Endothelial cell of umbilical vein (primary cell): ENCODE data around the gene ADH1C. TPM values are rescaled to one million over a fixed set of nuclear protein-coding genes. Genes with fewer than 3 reads are reported as not detected.
"Not testable (repeated sequence)": the region's sequence is repeated elsewhere in the genome, so short reads cannot be mapped to it uniquely, and the experiment has no call there.

ENCODE experiments used
- BruUV-seq: library from RNA; stranded (reverse); fragments of 400-500 nt; replicated peaks from 2 replicates; lab custom pipeline; 2021; lab: Mats Ljungman, UMichigan
- CTCF ChIA-PET: fragments of 300-600, 350-600 bp; sonication (Branson Sonifier 250); formaldehyde crosslinking; loops from one replicate; lab custom pipeline; 2021; ENCODE audit warnings: antibody characterized with exemption, inconsistent platforms; lab: Charles Lee
- POLR2A ChIA-PET: fragments of 300-600, 350-600 bp; sonication (Branson Sonifier 250); formaldehyde crosslinking; loops from one replicate; lab custom pipeline; 2021; ENCODE audit warnings: antibody characterized with exemption, inconsistent platforms; lab: Charles Lee
- DNase-seq: peaks from one replicate; pipeline ENCODE4 v3.0.0-alpha.2; 2011; ENCODE audit warnings: low read depth, low spot score
- FAIRE-seq: peaks from 2 replicates; lab custom pipeline; 2011; peaks lifted over from hg19 to GRCh38; lab: Jason Lieb, UNC
- H2AFZ ChIP-seq: 2 replicates; pipeline ENCODE4 v1.6.0; 2012; ENCODE audit warnings: low read depth, low read length, control low read depth, inconsistent platforms
- H3K27ac ChIP-seq: 2 replicates; pipeline ENCODE4 v1.5.1; 2011; ENCODE audit warnings: low read depth, mild to moderate bottlenecking, control low read depth, low read length, moderate library complexity; ENCODE audit not compliant: insufficient read depth
- H3K27me3 ChIP-seq, 2 experiments: 2 replicates each; pipeline versions ENCODE4 v1.6.0 to v1.6.1; 2011; ENCODE audit warnings: low read length in 2 of 2, mixed read lengths in 1 of 2; ENCODE audit not compliant: control insufficient read depth in 2 of 2, insufficient read depth in 2 of 2
- H3K36me3 ChIP-seq, 2 experiments: 2 replicates in 1 of 2; 3 replicates in 1 of 2; pipeline ENCODE4 v1.5.1; 2011; ENCODE audit warnings: low read length in 2 of 2, mild to moderate bottlenecking in 1 of 2, moderate library complexity in 1 of 2; ENCODE audit not compliant: control insufficient read depth in 2 of 2, insufficient read depth in 2 of 2; ENCODE audit errors: extremely low read depth in 1 of 2
- H3K4me1 ChIP-seq: 3 replicates; pipeline ENCODE4 v1.5.1; 2011; ENCODE audit warnings: mild to moderate bottlenecking, low read length; ENCODE audit not compliant: control insufficient read depth, insufficient read depth; ENCODE audit errors: extremely low read depth
- H3K4me2 ChIP-seq: 2 replicates; pipeline ENCODE4 v1.6.1; 2011; ENCODE audit warnings: low read length, control low read depth, mixed read lengths; ENCODE audit not compliant: insufficient read depth
- H3K4me3 ChIP-seq, 3 experiments: fragments of 200-600 bp in 1 of 3; sonication (generic), shearing (Covaris generic) in 1 of 3; replicated peaks in 1 of 3; 2 replicates each; pipeline ENCODE4 v1.5.1; 2011 to 2016; ENCODE audit warnings: control low read depth in 3 of 3, low read length in 3 of 3, mild to moderate bottlenecking in 2 of 3, inconsistent platforms in 1 of 3, low read depth in 1 of 3, moderate library complexity in 1 of 3; ENCODE audit not compliant: insufficient read depth in 1 of 3
- H3K79me2 ChIP-seq: 2 replicates; pipeline ENCODE4 v1.6.0; 2012; ENCODE audit warnings: low read length, inconsistent platforms; ENCODE audit not compliant: control insufficient read depth, insufficient read depth
- H3K9ac ChIP-seq: replicated peaks from 2 replicates; pipeline ENCODE3; 2011; ENCODE audit warnings: low read length, control low read depth; ENCODE audit not compliant: insufficient read depth; ENCODE audit errors: extremely low read depth
- H3K9me1 ChIP-seq: replicated peaks from 3 replicates; pipeline ENCODE4 v1.6.0; 2011; ENCODE audit warnings: mild to moderate bottlenecking, low read length; ENCODE audit not compliant: control insufficient read depth, insufficient read depth; ENCODE audit errors: extremely low read depth
- H3K9me3 ChIP-seq: replicated peaks from 2 replicates; pipeline ENCODE4 v1.5.1; 2012; ENCODE audit warnings: low read length, inconsistent platforms; ENCODE audit not compliant: control insufficient read depth, insufficient read depth
- H4K20me1 ChIP-seq: replicated peaks from 2 replicates; pipeline ENCODE3; 2011; ENCODE audit warnings: mild to moderate bottlenecking, low read length; ENCODE audit not compliant: control insufficient read depth, insufficient read depth; ENCODE audit errors: extremely low read depth
- EZH2 ChIP-seq: IDR thresholded peaks from 2 replicates; pipeline ENCODE4 v1.6.1; 2012; ENCODE audit warnings: borderline replicate concordance, low read depth, mild to moderate bottlenecking, moderate library complexity, low read length, inconsistent platforms; ENCODE audit not compliant: severe bottlenecking
- FOS ChIP-seq: IDR thresholded peaks from 2 replicates; pipeline ENCODE4 v1.6.1; 2011; ENCODE audit warnings: mild to moderate bottlenecking, low read length, moderate library complexity, borderline replicate concordance; ENCODE audit not compliant: insufficient read depth
- GATA2 ChIP-seq: IDR thresholded peaks from 2 replicates; pipeline ENCODE4 v1.7.0; 2011; ENCODE audit warnings: low read depth, mild to moderate bottlenecking, moderate library complexity, mixed read lengths, low read length; ENCODE audit not compliant: insufficient read length, insufficient read depth
- JUN ChIP-seq: IDR thresholded peaks from 2 replicates; pipeline ENCODE4 v1.6.1; 2011; ENCODE audit warnings: borderline replicate concordance, low read depth; ENCODE audit not compliant: insufficient read length, insufficient read depth
- MYC ChIP-seq: IDR thresholded peaks from one replicate; pipeline ENCODE4 v1.6.1; 2011; ENCODE audit warnings: mild to moderate bottlenecking, low read depth, low read length
- POLR2A ChIP-seq: IDR thresholded peaks from 2 replicates; pipeline ENCODE4 v1.6.1; 2012; ENCODE audit warnings: low read depth, mild to moderate bottlenecking, control low read depth, low read length
- POLR2AphosphoS5 ChIP-seq: IDR thresholded peaks from 2 replicates; pipeline ENCODE4 v1.6.1; 2012; ENCODE audit warnings: low read depth, mild to moderate bottlenecking, control low read depth, low read length, moderate library complexity; ENCODE audit not compliant: insufficient read depth
- dilution Hi-C: fragments of 300-500 bp; cut with MboI; formaldehyde crosslinking; loops from one replicate; pipeline ENCODE4 v1.15.0; 2019; ENCODE audit warnings: low sequenced_read_pairs; ENCODE audit not compliant: extremely low pct_ligation_motif_present
- intact Hi-C: fragments of 100-400 bp; cut with micrococcal nuclease; formaldehyde crosslinking; loops from one replicate; pipeline ENCODE4 v1.10.0; 2022
- polyA plus RNA-seq, 4 experiments: library from polyadenylated mRNA; depleted of rRNA in 3 of 4; stranded (reverse) in 3 of 4; unstranded in 1 of 4; fragments of >200 nt; gene quantifications; 2 replicates each; pipeline versions ENCODE4 v1.2.1 to v1.2.3, GENCODE V29; 2011 to 2012; ENCODE audit warnings: missing spikeins in 1 of 4
- total RNA-seq: library from RNA; stranded (reverse); gene quantifications from 2 replicates; pipeline ENCODE4 v1.2.3, GENCODE V29; 2021
- TF ChIP-seq, protein P1 (sequence below): IDR thresholded peaks from 2 replicates; pipeline ENCODE4 v1.6.1; 2011; ENCODE audit not compliant: insufficient read depth, insufficient read length
- TF ChIP-seq, protein P2 (sequence below), 2 donors: IDR thresholded peaks; 1 replicate in 1 of 2; 2 replicates in 1 of 2; pipeline ENCODE4 v1.5.1; 2011; ENCODE audit warnings: low read length in 2 of 2, mild to moderate bottlenecking in 2 of 2, moderate library complexity in 2 of 2, control low read depth in 1 of 2, inconsistent platforms in 1 of 2, low read depth in 1 of 2; ENCODE audit not compliant: insufficient read depth in 1 of 2; ENCODE audit errors: extremely low read depth in 1 of 2

Gene ADH1C
- total and polyA plus RNA-seq, 2 donors (not counting 3 experiments of a cell fraction or from before 2014, with no cell fraction given): not detected

DNA sequence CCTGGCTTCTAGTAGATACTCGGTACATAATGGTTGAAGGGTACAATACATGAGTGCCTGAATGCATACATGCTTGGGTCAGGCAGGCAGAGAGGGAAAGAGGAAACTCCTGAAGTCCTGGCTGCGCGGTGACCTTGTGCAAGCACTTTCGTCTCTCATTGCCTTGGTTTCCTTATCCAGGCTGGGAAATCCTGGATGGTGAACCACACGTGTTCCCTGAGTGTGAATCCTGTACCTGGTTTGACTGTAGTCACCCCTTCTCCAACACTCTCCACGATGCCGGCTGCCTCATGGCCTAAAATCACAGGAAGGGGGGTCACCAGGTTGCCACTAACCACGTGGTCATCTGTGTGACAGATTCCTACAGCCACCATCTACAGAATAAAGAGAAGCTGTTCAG, 34.7 kb downstream of the ADH1C start:
- intact Hi-C loops, H3K27me3 ChIP-seq, FAIRE-seq, H3K4me1 ChIP-seq, H3K9me1 ChIP-seq, H3K27ac ChIP-seq, H3K9ac ChIP-seq, CTCF ChIA-PET, H2AFZ ChIP-seq, H3K36me3 ChIP-seq, POLR2A ChIA-PET, H4K20me1 ChIP-seq, H3K9me3 ChIP-seq, BruUV-seq, DNase-seq, H3K4me2 ChIP-seq, dilution Hi-C loops, H3K4me3 ChIP-seq, H3K79me2 ChIP-seq: not testable (repeated sequence)

DNA sequence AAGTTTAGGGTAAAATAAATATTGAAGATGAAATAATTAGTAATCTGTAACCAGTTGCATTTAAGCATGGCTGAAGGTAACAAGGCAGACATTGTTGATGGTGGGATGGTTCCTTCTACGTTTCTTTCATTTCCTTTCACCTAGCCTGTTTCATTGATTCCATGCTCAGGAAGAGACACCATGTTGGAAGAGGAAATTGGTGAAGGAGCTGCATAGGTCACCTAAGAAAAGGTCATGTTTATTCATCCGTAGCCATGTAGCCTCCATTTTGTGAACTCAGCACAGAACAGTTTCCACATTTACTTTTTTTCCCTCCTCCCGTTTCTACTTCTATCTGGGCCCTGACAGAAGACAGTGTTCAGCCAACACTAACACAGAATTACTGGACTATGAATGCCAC, 35.2 kb downstream of the ADH1C start:
- no peak overlapping the region for H3K4me2 ChIP-seq
- H3K79me2 ChIP-seq: no peaks in the 10 kb centered on the region
- FAIRE-seq: no peak
- H3K4me3 ChIP-seq: no peak overlapping the region
- no peaks in the 10 kb centered on the region for H3K27me3 ChIP-seq
- DNase-seq: no peak
- TF ChIP-seq, protein P1, sequence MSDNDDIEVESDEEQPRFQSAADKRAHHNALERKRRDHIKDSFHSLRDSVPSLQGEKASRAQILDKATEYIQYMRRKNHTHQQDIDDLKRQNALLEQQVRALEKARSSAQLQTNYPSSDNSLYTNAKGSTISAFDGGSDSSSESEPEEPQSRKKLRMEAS: no peak
- TF ChIP-seq JUN (no peak), EZH2 (no peak), FOS (no peak), GATA2 (no peak), MYC (no peak), POLR2AphosphoS5 (no peak), POLR2A (no peak)
- TF ChIP-seq, protein P2, sequence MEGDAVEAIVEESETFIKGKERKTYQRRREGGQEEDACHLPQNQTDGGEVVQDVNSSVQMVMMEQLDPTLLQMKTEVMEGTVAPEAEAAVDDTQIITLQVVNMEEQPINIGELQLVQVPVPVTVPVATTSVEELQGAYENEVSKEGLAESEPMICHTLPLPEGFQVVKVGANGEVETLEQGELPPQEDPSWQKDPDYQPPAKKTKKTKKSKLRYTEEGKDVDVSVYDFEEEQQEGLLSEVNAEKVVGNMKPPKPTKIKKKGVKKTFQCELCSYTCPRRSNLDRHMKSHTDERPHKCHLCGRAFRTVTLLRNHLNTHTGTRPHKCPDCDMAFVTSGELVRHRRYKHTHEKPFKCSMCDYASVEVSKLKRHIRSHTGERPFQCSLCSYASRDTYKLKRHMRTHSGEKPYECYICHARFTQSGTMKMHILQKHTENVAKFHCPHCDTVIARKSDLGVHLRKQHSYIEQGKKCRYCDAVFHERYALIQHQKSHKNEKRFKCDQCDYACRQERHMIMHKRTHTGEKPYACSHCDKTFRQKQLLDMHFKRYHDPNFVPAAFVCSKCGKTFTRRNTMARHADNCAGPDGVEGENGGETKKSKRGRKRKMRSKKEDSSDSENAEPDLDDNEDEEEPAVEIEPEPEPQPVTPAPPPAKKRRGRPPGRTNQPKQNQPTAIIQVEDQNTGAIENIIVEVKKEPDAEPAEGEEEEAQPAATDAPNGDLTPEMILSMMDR (IDR thresholded peaks at IDR 0.05; ENCODE audit: extremely low read depth in 1 of 2, insufficient read depth in 1 of 2, low read depth in 1 of 2, low read length in 2 of 2): no peak
- H4K20me1 ChIP-seq: no peaks in the 10 kb centered on the region
- dilution Hi-C loops (no loop called here), intact Hi-C loops (no loop called here)
- H2AFZ ChIP-seq: no peak overlapping the region
- H3K27ac ChIP-seq: no peak overlapping the region
- H3K9me1 ChIP-seq: no peaks in the 10 kb centered on the region
- no peaks in the 10 kb centered on the region for H3K4me1 ChIP-seq
- no peak overlapping the region for H3K9ac ChIP-seq
- BruUV-seq: no TSS peak
- no peaks in the 10 kb centered on the region for H3K36me3 ChIP-seq
- H3K9me3 ChIP-seq: no peaks in the 10 kb centered on the region
- CTCF ChIA-PET: no interaction called here
- POLR2A ChIA-PET: no interaction called here
